ENCODE measurements around the gene SLC7A1. TPM values are rescaled to one million over a fixed set of nuclear protein-coding genes. Genes with fewer than 3 reads are reported as not detected.

SLC7A1 gene
- total RNA-seq, 1 donor from 2014 or later: 85.0 TPM

GRCh38 chr13:29538652-29539040, 56.8 kb downstream of the SLC7A1 start:
- ChIA-PET CTCF (no interaction called here), POLR2A (interaction anchor here (0.6 kb wide), 1 partner anchor 44 kb away, joined by 4 read pairs; no protein-coding TSS in a partner anchor)
- ATAC-seq (ENCODE audit: low read depth) (no peak), DNase-seq (no peak)
- H3K36me3 Mint-ChIP-seq (ENCODE audit: low read depth): peaks cover 76% of the 10 kb centered on the region
- intact Hi-C loops (cut with micrococcal nuclease): no loop called here
- TF ChIP-seq, protein P1, sequence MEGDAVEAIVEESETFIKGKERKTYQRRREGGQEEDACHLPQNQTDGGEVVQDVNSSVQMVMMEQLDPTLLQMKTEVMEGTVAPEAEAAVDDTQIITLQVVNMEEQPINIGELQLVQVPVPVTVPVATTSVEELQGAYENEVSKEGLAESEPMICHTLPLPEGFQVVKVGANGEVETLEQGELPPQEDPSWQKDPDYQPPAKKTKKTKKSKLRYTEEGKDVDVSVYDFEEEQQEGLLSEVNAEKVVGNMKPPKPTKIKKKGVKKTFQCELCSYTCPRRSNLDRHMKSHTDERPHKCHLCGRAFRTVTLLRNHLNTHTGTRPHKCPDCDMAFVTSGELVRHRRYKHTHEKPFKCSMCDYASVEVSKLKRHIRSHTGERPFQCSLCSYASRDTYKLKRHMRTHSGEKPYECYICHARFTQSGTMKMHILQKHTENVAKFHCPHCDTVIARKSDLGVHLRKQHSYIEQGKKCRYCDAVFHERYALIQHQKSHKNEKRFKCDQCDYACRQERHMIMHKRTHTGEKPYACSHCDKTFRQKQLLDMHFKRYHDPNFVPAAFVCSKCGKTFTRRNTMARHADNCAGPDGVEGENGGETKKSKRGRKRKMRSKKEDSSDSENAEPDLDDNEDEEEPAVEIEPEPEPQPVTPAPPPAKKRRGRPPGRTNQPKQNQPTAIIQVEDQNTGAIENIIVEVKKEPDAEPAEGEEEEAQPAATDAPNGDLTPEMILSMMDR (IDR thresholded peaks at IDR 0.05): no peak
- no peaks in the 10 kb centered on the region for H3K27me3 Mint-ChIP-seq
- no peak overlapping the region for H3K27ac Mint-ChIP-seq
- H3K4me1 Mint-ChIP-seq: peaks cover 19% of the 10 kb centered on the region
- H3K4me3 Mint-ChIP-seq: no peak overlapping the region
- no peaks in the 10 kb centered on the region for H3K9me3 Mint-ChIP-seq

GRCh38 chr13:29537736-29538651, 57.5 kb downstream of the SLC7A1 start:
- ATAC-seq (ENCODE audit: low read depth) (no peak), DNase-seq (no peak)
- ChIA-PET CTCF (no interaction called here), POLR2A (no interaction called here)
- peaks cover 78% of the 10 kb centered on the region for H3K36me3 Mint-ChIP-seq (ENCODE audit: low read depth)
- H3K27me3 Mint-ChIP-seq: no peaks in the 10 kb centered on the region
- H3K4me1 Mint-ChIP-seq: peaks cover 13% of the 10 kb centered on the region
- intact Hi-C loops (cut with micrococcal nuclease): no loop called here
- no peak overlapping the region for H3K4me3 Mint-ChIP-seq
- TF ChIP-seq, protein P1 (IDR thresholded peaks at IDR 0.05): no peak
- no peak overlapping the region for H3K27ac Mint-ChIP-seq
- H3K9me3 Mint-ChIP-seq: no peaks in the 10 kb centered on the region

GRCh38 chr13:29536853-29537252, 58.6 kb downstream of the SLC7A1 start:
- Mint-ChIP-seq H3K4me3 (no peak overlapping the region), H3K27me3 (no peaks in the 10 kb centered on the region), H3K4me1 (peaks cover 9% of the 10 kb centered on the region), H3K27ac (no peak overlapping the region), H3K36me3 (ENCODE audit: low read depth) (peaks cover 87% of the 10 kb centered on the region), H3K9me3 (no peaks in the 10 kb centered on the region)
- TF ChIP-seq, protein P1 (IDR thresholded peaks at IDR 0.05): no peak
- ATAC-seq (ENCODE audit: low read depth) (no peak), DNase-seq (no peak)
- ChIA-PET CTCF (no interaction called here), POLR2A (no interaction called here)
- intact Hi-C loops (cut with micrococcal nuclease): no loop called here

DNA sequence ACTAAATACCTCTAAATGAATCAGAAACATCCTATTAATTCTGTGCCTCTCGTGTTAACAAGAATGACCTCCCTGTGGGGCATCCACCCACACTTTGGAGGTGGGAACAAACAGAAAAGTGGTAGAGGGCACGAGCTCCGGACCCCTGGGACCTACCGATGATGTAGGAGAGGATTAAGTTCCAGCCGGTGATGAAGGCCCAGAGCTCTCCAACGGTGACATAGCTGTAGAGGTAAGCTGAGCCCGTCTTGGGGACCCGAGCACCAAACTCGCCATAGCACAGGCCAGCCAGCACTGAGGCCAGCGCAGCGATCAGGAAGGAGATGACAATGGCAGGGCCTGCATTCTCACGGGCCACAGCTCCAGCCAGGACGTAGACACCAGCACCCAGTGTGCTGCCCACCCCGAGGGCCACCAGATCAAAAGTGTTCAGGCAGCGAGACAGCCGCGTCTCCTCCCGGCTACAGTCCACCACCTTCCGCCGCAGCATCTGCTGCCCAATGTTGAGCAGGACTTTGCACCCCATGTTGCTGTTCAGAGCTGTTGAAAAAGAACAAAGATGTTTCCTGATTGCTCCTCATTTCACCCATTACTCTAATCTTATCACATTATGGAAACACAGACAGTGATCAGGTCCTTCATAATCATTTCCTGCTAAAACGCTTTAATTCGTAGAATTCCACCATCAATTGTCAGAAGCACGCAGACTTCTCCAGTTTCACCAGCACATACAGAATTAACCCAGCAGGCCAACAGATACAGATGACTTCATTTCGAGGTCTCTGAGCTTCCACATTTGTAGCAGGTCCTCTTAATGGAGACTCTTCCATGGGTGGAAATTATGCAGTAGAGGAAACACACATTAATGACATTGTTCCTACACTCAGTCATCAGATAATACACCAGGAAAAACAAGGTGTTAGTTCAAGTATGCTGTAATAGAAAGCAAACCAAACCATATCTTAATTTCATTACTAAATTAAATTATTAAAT, 59.5 kb downstream of the SLC7A1 start:
- Mint-ChIP-seq H3K36me3 (ENCODE audit: low read depth) (peaks cover 86% of the 10 kb centered on the region), H3K4me3 (no peak overlapping the region), H3K9me3 (no peaks in the 10 kb centered on the region), H3K4me1 (peaks cover 3% of the 10 kb centered on the region), H3K27me3 (no peaks in the 10 kb centered on the region), H3K27ac (no peak overlapping the region)
- CTCF ChIA-PET: no interaction called here
- POLR2A ChIA-PET: no interaction called here
- TF ChIP-seq, protein P1 (IDR thresholded peaks at IDR 0.05): no peak
- DNase-seq (no peak), ATAC-seq (ENCODE audit: low read depth) (no peak)
- intact Hi-C loops (cut with micrococcal nuclease): no loop called here

DNA sequence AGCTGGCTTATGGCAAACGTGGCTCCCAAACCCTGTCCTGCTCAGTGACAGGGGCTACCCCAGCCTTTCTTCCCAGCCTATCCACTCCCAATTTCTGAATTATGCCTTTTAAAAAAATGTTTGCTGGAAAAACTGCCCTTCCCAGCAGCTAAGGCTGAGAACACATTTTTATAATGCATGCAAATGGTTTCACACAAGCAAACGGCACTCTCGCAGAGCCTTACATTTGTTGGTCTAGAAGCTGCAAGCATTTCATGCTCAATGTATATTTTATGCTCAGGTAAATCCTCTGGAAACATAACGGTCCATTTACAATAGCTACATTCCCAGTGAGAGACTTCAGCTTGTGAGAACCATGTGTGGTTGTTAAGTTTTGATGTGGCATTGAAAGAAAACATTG, 61.4 kb downstream of the SLC7A1 start:
- TF ChIP-seq, protein P1 (IDR thresholded peaks at IDR 0.05): no peak
- DNase-seq (no peak), ATAC-seq (ENCODE audit: low read depth) (no peak)
- H3K4me3 Mint-ChIP-seq: no peak overlapping the region
- no peaks in the 10 kb centered on the region for H3K4me1 Mint-ChIP-seq
- no peaks in the 10 kb centered on the region for H3K9me3 Mint-ChIP-seq
- intact Hi-C loops (cut with micrococcal nuclease): no loop called here
- peaks cover 87% of the 10 kb centered on the region for H3K36me3 Mint-ChIP-seq (ENCODE audit: low read depth)
- no peaks in the 10 kb centered on the region for H3K27me3 Mint-ChIP-seq
- CTCF ChIA-PET: no interaction called here
- POLR2A ChIA-PET: no interaction called here
- no peak overlapping the region for H3K27ac Mint-ChIP-seq

Measured in activated B cell treated with CpG ODN at 0.5 μM for 24 hours (primary cell).